ENCODE results near the gene CHST11.

CHST11 gene

GRCh38 chr12:104707194-104707593 is 250.4 kb downstream of the CHST11 start:
- DNase-seq = no peak

- DNase-seq = no peak
Observed at GRCh38 chr12:104707794-104708558, 251.2 kb downstream of the CHST11 start.

- no peak for DNase-seq
Observed at GRCh38 chr12:104708891-104709290, 252.1 kb downstream of the CHST11 start.

GRCh38 chr12:104709692-104710435 is 253.1 kb downstream of the CHST11 start:
- DNase-seq = no peak

GRCh38 chr12:104710940-104711689 is 254.4 kb downstream of the CHST11 start:
- DNase-seq = no peak

- no peak for DNase-seq
Observed at GRCh38 chr12:104712477-104712876, 255.7 kb downstream of the CHST11 start.

GRCh38 chr12:104712968-104713367 is 256.2 kb downstream of the CHST11 start:
- no peak for DNase-seq

GRCh38 chr12:104713444-104713843 is 256.7 kb downstream of the CHST11 start:
- DNase-seq = no peak

GRCh38 chr12:104714369-104714768 is 257.6 kb downstream of the CHST11 start:
- no peak for DNase-seq

- DNase-seq = no peak
Observed at GRCh38 chr12:104716172-104716571, 259.4 kb downstream of the CHST11 start.

- no peak for DNase-seq
Observed at GRCh38 chr12:104718304-104718929, 261.7 kb downstream of the CHST11 start.

GRCh38 chr12:104719700-104720338 is 263.1 kb downstream of the CHST11 start:
- no peak for DNase-seq

GRCh38 chr12:104720339-104721038 is 263.7 kb downstream of the CHST11 start:
- DNase-seq = no peak

- no peak for DNase-seq
Observed at GRCh38 chr12:104721039-104721405, 264.3 kb downstream of the CHST11 start.

- DNase-seq = no peak
Observed at GRCh38 chr12:104721936-104722335, 265.2 kb downstream of the CHST11 start.

- no peak for DNase-seq
Observed at GRCh38 chr12:104722601-104723534, 266.1 kb downstream of the CHST11 start.

- DNase-seq = no peak
Observed at GRCh38 chr12:104723895-104724294, 267.1 kb downstream of the CHST11 start.

GRCh38 chr12:104724992-104725585 is 268.3 kb downstream of the CHST11 start:
- DNase-seq = no peak

- no peak for DNase-seq
Observed at GRCh38 chr12:104725610-104726009, 268.9 kb downstream of the CHST11 start.

- no peak for DNase-seq
Observed at GRCh38 chr12:104727726-104728465, 271.1 kb downstream of the CHST11 start.
